DOHH2 (cell line): ENCODE data around the gene CD247.

ENCODE experiments used
- H3F3A ChIP-seq: fragments of 200-600 bp; sonication (generic), shearing (Covaris generic); 2 replicates; pipeline ENCODE4 v1.6.0; 2016; ENCODE audit warnings: antibody characterized with exemption, mild to moderate bottlenecking; ENCODE audit not compliant: control insufficient read depth, insufficient read depth
- H3K27ac ChIP-seq: fragments of 200-600 bp; sonication (generic); 2 replicates; pipeline ENCODE4 v1.5.1; 2014; ENCODE audit warnings: low read depth, mild to moderate bottlenecking, low read length, moderate library complexity
- H3K27me3 ChIP-seq: fragments of 200-600 bp; sonication (generic); 2 replicates; pipeline ENCODE4 v1.6.1; 2014; ENCODE audit warnings: mild to moderate bottlenecking, low read length, mixed read lengths; ENCODE audit not compliant: control insufficient read depth
- H3K36me3 ChIP-seq: fragments of 200-600 bp; sonication (generic); 2 replicates; pipeline ENCODE4 v1.6.1; 2014; ENCODE audit warnings: mild to moderate bottlenecking, low read length, moderate library complexity, mixed read lengths; ENCODE audit not compliant: control insufficient read depth
- H3K4me1 ChIP-seq: fragments of 200-600 bp; sonication (generic); 2 replicates; pipeline ENCODE4 v1.6.1; 2014; ENCODE audit warnings: mild to moderate bottlenecking, low read length, mixed read lengths; ENCODE audit not compliant: control insufficient read depth
- H3K4me2 ChIP-seq: fragments of 200-600 bp; sonication (generic); 2 replicates; pipeline ENCODE4 v1.6.0; 2014; ENCODE audit warnings: mild to moderate bottlenecking, low read length, moderate library complexity
- H3K4me3 ChIP-seq: fragments of 200-600 bp; sonication (generic); 2 replicates; pipeline ENCODE4 v1.5.1; 2014; ENCODE audit warnings: mild to moderate bottlenecking, low read length, mixed read lengths
- H3K79me2 ChIP-seq: fragments of 200-600 bp; sonication (generic); 2 replicates; pipeline ENCODE4 v1.6.1; 2014; ENCODE audit warnings: mild to moderate bottlenecking, low read length, mixed read lengths; ENCODE audit not compliant: control insufficient read depth
- H3K9me2 ChIP-seq: fragments of 200-600 bp; sonication (generic); replicated peaks from 2 replicates; pipeline ENCODE4 v1.6.1; 2014; ENCODE audit warnings: mild to moderate bottlenecking, low read length, mixed read lengths; ENCODE audit not compliant: control insufficient read depth
- H3K9me3 ChIP-seq: fragments of 200-600 bp; sonication (generic); 2 replicates; pipeline ENCODE4 v1.6.1; 2014; ENCODE audit warnings: antibody characterized with exemption, low read length, mixed read lengths; ENCODE audit not compliant: control insufficient read depth, insufficient read depth
- H4K20me1 ChIP-seq: fragments of 200-600 bp; sonication (generic); 2 replicates; pipeline ENCODE4 v1.6.0; 2014; ENCODE audit warnings: low read depth, mild to moderate bottlenecking, antibody characterized with exemption, low read length, moderate library complexity; ENCODE audit not compliant: control insufficient read depth, insufficient read depth
- EZH2phosphoT487 ChIP-seq: fragments of 200-600 bp; sonication (generic); IDR thresholded peaks from 2 replicates; pipeline ENCODE4 v1.6.1; 2017; ENCODE audit warnings: borderline replicate concordance, mild to moderate bottlenecking, antibody characterized with exemption, low read length, moderate library complexity, mixed read lengths
- TF ChIP-seq, protein P1 (sequence below): fragments of 200-600 bp; sonication (generic); IDR thresholded peaks from one replicate; pipeline ENCODE4 v1.5.1; 2014; ENCODE audit warnings: antibody characterized with exemption, mild to moderate bottlenecking, low read depth, low read length; ENCODE audit not compliant: poor library complexity, severe bottlenecking

The CD247 gene

DNA sequence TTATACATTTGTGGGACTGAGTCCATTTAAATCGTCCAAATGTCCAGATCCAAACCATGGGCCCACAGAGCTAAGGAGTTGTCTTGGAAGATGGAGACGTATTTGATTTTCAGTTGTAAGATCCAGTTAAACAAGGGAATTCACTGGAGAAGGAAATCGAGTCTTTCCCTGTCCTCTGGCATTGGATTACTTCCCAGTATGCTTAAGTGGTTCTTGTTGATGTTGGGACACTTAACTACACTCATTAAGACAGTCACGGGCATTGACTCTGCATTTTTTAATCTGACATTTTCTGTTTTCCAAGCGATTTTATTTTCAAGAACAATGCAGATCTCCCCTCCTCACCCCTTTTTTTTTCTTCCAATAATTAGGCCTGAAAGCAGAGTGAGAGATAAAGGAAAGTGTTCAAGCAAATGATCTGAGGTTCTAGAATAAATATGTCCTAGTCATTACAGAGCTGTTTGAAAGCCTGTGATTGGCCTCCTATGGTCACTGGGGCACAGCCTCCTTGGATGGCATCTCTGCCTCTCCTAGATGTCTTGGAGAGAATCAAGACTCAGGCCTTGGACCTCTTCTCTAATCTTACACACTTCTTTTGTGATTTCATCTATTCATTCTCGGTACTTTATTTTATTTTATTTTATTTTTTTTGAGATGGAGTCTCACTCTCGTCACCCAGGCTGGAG lies 48.9 kb downstream of the CD247 start:
- Histone ChIP-seq H3K4me2 (no peak overlapping the region), H3K4me3 (no peak overlapping the region), H3K9me3 (no peaks in the 10 kb centered on the region), H3K4me1 (peaks cover 3% of the 10 kb centered on the region; the same call in 1 of the 2 replicates), H3K36me3 (no peaks in the 10 kb centered on the region), H4K20me1 (no peaks in the 10 kb centered on the region), H3K9me2 (no peaks in the 10 kb centered on the region), H3K27me3 (no peaks in the 10 kb centered on the region), H3K27ac (no peak overlapping the region), H3F3A (no peaks in the 10 kb centered on the region), H3K79me2 (no peaks in the 10 kb centered on the region)
- no peak for TF ChIP-seq EZH2phosphoT487
- TF ChIP-seq, protein P1, sequence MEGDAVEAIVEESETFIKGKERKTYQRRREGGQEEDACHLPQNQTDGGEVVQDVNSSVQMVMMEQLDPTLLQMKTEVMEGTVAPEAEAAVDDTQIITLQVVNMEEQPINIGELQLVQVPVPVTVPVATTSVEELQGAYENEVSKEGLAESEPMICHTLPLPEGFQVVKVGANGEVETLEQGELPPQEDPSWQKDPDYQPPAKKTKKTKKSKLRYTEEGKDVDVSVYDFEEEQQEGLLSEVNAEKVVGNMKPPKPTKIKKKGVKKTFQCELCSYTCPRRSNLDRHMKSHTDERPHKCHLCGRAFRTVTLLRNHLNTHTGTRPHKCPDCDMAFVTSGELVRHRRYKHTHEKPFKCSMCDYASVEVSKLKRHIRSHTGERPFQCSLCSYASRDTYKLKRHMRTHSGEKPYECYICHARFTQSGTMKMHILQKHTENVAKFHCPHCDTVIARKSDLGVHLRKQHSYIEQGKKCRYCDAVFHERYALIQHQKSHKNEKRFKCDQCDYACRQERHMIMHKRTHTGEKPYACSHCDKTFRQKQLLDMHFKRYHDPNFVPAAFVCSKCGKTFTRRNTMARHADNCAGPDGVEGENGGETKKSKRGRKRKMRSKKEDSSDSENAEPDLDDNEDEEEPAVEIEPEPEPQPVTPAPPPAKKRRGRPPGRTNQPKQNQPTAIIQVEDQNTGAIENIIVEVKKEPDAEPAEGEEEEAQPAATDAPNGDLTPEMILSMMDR: no peak

DNA sequence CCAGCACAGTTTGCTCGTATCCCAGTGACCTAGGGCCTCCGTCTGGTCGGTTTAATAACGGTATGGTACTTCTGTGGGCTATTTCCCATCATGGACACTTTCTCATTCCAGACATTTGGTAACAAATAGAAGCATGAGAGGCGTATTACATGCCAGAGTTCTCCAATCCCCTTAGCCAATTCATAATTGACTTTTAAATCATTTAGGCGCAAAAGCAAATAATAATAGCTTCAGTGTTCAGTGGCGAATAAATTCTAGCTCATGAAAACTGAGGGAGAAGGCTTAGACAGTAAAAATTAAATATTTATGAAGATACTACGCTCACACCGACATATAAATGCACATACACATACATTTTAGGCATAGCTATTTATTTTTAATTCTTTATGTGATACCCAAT lies 50.6 kb downstream of the CD247 start:
- H3K4me2 ChIP-seq: no peak overlapping the region
- no peak overlapping the region for H3K27ac ChIP-seq
- TF ChIP-seq, protein P1: no peak
- TF ChIP-seq EZH2phosphoT487: no peak
- no peaks in the 10 kb centered on the region for H3K9me3 ChIP-seq
- H3K27me3 ChIP-seq: no peaks in the 10 kb centered on the region
- H3K36me3 ChIP-seq: no peaks in the 10 kb centered on the region
- H3K79me2 ChIP-seq: no peaks in the 10 kb centered on the region
- H4K20me1 ChIP-seq: no peaks in the 10 kb centered on the region
- H3K4me3 ChIP-seq: no peak overlapping the region
- H3K9me2 ChIP-seq: no peaks in the 10 kb centered on the region
- peaks cover 3% of the 10 kb centered on the region; the same call in 1 of the 2 replicates for H3K4me1 ChIP-seq
- no peaks in the 10 kb centered on the region for H3F3A ChIP-seq

DNA sequence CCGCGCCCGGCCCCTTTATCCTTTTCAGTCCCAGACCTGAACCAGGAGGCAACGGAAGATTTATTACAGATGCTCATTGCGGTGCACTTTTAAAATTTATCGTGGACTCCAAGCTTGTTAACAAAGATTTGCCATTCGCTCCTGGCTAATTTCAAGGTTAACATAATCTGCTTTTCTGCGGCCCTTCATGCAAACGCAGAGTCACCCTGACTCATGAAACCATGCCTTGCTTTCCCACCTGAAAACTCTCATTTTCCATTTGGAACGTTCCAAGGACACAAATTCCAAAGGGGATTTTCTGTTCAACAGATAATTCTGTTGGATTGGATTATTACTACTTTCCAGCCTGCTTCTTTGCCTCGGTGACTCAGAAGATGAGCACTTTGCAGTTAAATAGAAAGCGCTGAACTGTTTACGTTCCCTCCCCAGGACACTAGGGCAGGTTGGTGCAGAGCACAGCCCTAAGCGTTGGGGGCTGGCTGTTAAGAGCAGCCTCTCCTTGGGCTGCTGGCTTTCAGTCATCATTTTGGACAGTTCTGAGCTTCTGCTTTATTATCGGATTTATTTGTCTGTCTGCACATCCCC lies 51.1 kb downstream of the CD247 start:
- Histone ChIP-seq H3K36me3 (no peaks in the 10 kb centered on the region), H3K9me2 (no peaks in the 10 kb centered on the region), H3K79me2 (no peaks in the 10 kb centered on the region), H4K20me1 (no peaks in the 10 kb centered on the region), H3K4me1 (peaks cover 3% of the 10 kb centered on the region; the same call in 1 of the 2 replicates), H3K27ac (no peak overlapping the region), H3F3A (no peaks in the 10 kb centered on the region), H3K4me3 (no peak overlapping the region), H3K4me2 (no peak overlapping the region), H3K27me3 (no peaks in the 10 kb centered on the region), H3K9me3 (no peaks in the 10 kb centered on the region)
- no peak for TF ChIP-seq EZH2phosphoT487
- TF ChIP-seq, protein P1: no peak
